PC-9 (cell line): ENCODE measurements around the gene RAP1GAP2.

Source experiments
- EZH2 ChIP-seq: fragments of 200-600 bp; sonication (generic); IDR thresholded peaks from 2 replicates; pipeline ENCODE4 v1.8.0; 2017; ENCODE audit warnings: antibody characterized with exemption, low read depth
- TF ChIP-seq, protein P1 (sequence below): fragments of 200-600 bp; sonication (generic); conservative IDR thresholded peaks from 2 replicates; pipeline ENCODE4 v1.6.1; 2017; ENCODE audit warnings: mixed run types, antibody characterized with exemption, mild to moderate bottlenecking, moderate library complexity

DNA sequence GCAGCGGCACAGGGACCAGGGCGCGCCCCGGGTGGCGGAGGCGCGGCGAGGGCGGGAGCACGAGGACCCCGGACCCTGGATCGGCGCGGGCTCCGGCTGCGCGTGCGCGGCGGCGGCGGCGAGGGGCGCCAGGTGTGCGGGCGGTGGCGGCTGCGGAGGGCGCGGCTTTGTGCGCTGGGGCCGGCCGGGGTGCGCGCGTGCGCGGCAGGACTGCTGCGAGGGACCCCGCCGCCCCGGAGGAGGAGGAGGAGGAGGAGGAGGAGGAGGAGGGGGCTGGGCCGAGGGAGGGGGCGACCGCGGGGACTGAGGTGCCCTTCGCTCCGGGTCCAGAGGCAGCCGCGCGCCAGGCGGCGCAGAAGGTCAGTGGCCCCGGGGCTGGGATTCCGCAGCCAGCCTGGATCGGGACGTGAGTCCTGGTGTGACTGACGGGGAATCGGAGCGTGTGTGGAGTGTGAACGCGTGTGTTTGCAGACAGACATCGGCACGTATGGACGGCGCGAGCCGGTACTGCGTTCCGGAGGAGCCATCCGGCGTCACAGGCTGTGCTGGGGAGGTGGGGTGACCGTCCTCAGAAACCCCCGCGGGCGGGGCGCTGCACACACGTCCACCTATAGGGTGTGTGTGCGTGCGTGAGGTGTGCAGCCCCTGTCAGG is 19.5 kb upstream of the RAP1GAP2 start:
- TF ChIP-seq, protein P1, sequence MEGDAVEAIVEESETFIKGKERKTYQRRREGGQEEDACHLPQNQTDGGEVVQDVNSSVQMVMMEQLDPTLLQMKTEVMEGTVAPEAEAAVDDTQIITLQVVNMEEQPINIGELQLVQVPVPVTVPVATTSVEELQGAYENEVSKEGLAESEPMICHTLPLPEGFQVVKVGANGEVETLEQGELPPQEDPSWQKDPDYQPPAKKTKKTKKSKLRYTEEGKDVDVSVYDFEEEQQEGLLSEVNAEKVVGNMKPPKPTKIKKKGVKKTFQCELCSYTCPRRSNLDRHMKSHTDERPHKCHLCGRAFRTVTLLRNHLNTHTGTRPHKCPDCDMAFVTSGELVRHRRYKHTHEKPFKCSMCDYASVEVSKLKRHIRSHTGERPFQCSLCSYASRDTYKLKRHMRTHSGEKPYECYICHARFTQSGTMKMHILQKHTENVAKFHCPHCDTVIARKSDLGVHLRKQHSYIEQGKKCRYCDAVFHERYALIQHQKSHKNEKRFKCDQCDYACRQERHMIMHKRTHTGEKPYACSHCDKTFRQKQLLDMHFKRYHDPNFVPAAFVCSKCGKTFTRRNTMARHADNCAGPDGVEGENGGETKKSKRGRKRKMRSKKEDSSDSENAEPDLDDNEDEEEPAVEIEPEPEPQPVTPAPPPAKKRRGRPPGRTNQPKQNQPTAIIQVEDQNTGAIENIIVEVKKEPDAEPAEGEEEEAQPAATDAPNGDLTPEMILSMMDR, result no peak
- no peak for TF ChIP-seq EZH2
